Measurements from ENCODE around the gene TCF4.

Gene TCF4

GRCh38 chr18:55226044-55226443 lies 361.9 kb downstream of the TCF4 start:
- Mint-ChIP-seq H3K4me1 (ENCODE audit: low read depth) (no peaks in the 10 kb centered on the region), H3K27ac (no peak overlapping the region), H3K36me3 (ENCODE audit: low read depth) (no peaks in the 10 kb centered on the region), H3K27me3 (no peaks in the 10 kb centered on the region), H3K4me3 (no peak overlapping the region), H3K9me3 (no peaks in the 10 kb centered on the region)
- no peak for DNase-seq

- no peaks in the 10 kb centered on the region for H3K36me3 Mint-ChIP-seq (ENCODE audit: low read depth)
- no peaks in the 10 kb centered on the region for H3K27me3 Mint-ChIP-seq
- H3K4me1 Mint-ChIP-seq (ENCODE audit: low read depth) = no peaks in the 10 kb centered on the region
- no peak for DNase-seq
- no peaks in the 10 kb centered on the region for H3K9me3 Mint-ChIP-seq
- H3K27ac Mint-ChIP-seq = no peak overlapping the region
- no peak overlapping the region for H3K4me3 Mint-ChIP-seq
Measured at GRCh38 chr18:55224086-55224625, 363.8 kb downstream of the TCF4 start.

- no peak for DNase-seq
- Mint-ChIP-seq H3K36me3 (ENCODE audit: low read depth) (no peaks in the 10 kb centered on the region), H3K9me3 (no peaks in the 10 kb centered on the region), H3K27me3 (no peaks in the 10 kb centered on the region), H3K27ac (no peak overlapping the region), H3K4me1 (ENCODE audit: low read depth) (no peaks in the 10 kb centered on the region), H3K4me3 (no peak overlapping the region)
Measured at GRCh38 chr18:55221622-55222021, 366.4 kb downstream of the TCF4 start.

GRCh38 chr18:55220523-55220922 lies 367.5 kb downstream of the TCF4 start:
- H3K27me3 Mint-ChIP-seq = no peaks in the 10 kb centered on the region

GRCh38 chr18:55219823-55220222 lies 368.2 kb downstream of the TCF4 start:
- Mint-ChIP-seq H3K9me3 (no peaks in the 10 kb centered on the region), H3K36me3 (ENCODE audit: low read depth) (no peaks in the 10 kb centered on the region), H3K27ac (no peak overlapping the region), H3K4me1 (ENCODE audit: low read depth) (no peaks in the 10 kb centered on the region), H3K27me3 (no peaks in the 10 kb centered on the region), H3K4me3 (no peak overlapping the region)
- no peak for DNase-seq

More at GRCh38 chr18:55220523-55220922, 367.5 kb downstream of the TCF4 start:
- H3K9me3 Mint-ChIP-seq = no peaks in the 10 kb centered on the region
- H3K36me3 Mint-ChIP-seq (ENCODE audit: low read depth) = no peaks in the 10 kb centered on the region
- H3K4me3 Mint-ChIP-seq = no peak overlapping the region
- H3K4me1 Mint-ChIP-seq (ENCODE audit: low read depth) = no peaks in the 10 kb centered on the region
- H3K27ac Mint-ChIP-seq = no peak overlapping the region
- no peak for DNase-seq

DNA sequence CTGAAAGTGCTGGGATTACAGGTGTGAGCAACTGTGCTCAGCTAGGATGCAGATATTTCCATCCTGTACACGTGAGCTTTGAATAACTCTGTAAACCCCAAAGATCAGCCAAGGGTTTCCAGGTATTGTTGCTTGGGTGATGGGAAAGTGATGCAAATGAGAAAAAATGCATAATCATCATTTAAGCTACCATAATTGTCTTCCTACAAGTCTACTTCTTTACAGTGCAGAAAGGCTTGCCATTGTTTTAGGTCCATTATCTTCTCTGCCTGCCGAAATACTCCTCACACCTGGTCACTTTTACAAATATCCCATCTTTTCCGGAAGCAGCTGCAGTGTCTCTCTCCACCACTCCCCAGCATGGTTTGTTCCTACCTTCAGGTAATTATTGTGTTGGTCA lies 368.9 kb downstream of the TCF4 start:
- no peak for DNase-seq
- no peaks in the 10 kb centered on the region for H3K36me3 Mint-ChIP-seq (ENCODE audit: low read depth)
- H3K4me3 Mint-ChIP-seq = no peak overlapping the region
- no peak overlapping the region for H3K27ac Mint-ChIP-seq
- H3K9me3 Mint-ChIP-seq = no peaks in the 10 kb centered on the region
- no peaks in the 10 kb centered on the region for H3K4me1 Mint-ChIP-seq (ENCODE audit: low read depth)
- no peaks in the 10 kb centered on the region for H3K27me3 Mint-ChIP-seq

DNA sequence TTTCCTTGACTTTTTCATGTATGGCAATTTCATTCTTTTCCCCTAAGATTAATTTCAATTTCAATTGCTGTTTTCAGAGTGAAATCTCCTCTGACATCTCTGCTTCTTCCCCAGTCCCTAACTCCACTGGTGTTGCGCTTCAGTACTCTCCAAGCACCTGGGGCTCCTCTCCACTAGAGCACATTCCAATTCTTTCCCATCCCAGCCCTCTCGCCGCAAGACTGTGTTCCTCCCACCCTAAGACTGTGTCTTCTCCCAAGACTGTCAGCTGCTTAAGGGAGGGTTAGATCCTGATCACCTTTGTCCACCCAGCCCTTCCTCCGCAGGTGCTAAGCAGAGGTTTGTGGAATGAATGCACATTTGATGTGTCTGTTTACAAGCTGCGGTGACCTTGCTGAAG lies 373.0 kb downstream of the TCF4 start:
- Mint-ChIP-seq H3K27ac (no peak overlapping the region), H3K4me1 (ENCODE audit: low read depth) (no peaks in the 10 kb centered on the region), H3K9me3 (no peaks in the 10 kb centered on the region), H3K27me3 (no peaks in the 10 kb centered on the region), H3K4me3 (no peak overlapping the region), H3K36me3 (ENCODE audit: low read depth) (no peaks in the 10 kb centered on the region)
- DNase-seq = no peak

DNA sequence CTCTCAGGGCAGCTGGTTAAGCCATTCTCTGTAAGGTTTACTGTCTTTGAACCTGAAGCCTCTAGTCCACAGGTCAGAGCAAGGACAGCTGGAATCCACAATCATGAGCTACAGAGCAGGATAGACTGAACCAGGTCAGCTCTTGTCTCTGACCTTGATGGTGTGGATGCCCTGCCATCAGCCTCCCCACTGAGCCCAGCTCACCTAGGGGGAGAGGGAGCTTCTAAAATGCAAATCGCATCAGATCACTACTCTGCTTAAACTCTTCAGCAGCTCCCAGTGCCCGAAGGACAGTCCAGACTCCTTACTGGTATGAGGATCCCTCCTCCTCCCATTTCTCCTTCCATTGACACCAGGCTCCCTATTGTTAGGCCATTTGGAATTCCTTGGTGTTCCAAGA lies 373.5 kb downstream of the TCF4 start:
- Mint-ChIP-seq H3K4me3 (no peak overlapping the region), H3K27me3 (no peaks in the 10 kb centered on the region), H3K36me3 (ENCODE audit: low read depth) (no peaks in the 10 kb centered on the region), H3K9me3 (no peaks in the 10 kb centered on the region), H3K4me1 (ENCODE audit: low read depth) (no peaks in the 10 kb centered on the region), H3K27ac (no peak overlapping the region)
- DNase-seq = no peak

- Mint-ChIP-seq H3K4me1 (ENCODE audit: low read depth) (no peaks in the 10 kb centered on the region), H3K27ac (no peak overlapping the region), H3K36me3 (ENCODE audit: low read depth) (no peaks in the 10 kb centered on the region), H3K9me3 (no peaks in the 10 kb centered on the region), H3K27me3 (no peaks in the 10 kb centered on the region), H3K4me3 (no peak overlapping the region)
- no peak for DNase-seq
Measured at GRCh38 chr18:55213586-55213985, 374.4 kb downstream of the TCF4 start.

DNA sequence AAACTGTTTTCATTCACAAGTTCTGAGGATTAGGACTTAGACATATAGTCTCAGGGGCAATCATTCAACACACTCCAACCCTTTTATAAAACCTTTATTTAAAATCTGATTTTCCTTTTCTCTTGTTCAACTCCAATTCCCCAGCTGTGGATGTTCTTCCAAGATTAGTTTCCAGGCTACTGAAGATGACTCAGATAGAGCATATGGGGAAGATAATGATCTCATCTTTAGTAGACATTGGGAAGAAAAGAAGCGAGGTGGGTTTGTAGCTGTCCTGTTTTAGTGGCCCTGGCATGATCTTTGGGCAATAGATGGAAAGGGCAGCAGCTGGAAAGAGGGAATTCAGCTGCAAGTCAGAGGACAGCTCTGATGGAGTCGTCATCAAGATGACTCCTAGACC lies 381.1 kb downstream of the TCF4 start:
- Mint-ChIP-seq H3K4me1 (ENCODE audit: low read depth) (no peaks in the 10 kb centered on the region), H3K27ac (no peak overlapping the region), H3K4me3 (no peak overlapping the region), H3K36me3 (ENCODE audit: low read depth) (no peaks in the 10 kb centered on the region), H3K9me3 (peaks cover 3% of the 10 kb centered on the region), H3K27me3 (no peaks in the 10 kb centered on the region)
- no peak for DNase-seq

- Mint-ChIP-seq H3K36me3 (ENCODE audit: low read depth) (no peaks in the 10 kb centered on the region), H3K9me3 (peaks cover 3% of the 10 kb centered on the region), H3K27me3 (no peaks in the 10 kb centered on the region), H3K27ac (no peak overlapping the region), H3K4me1 (ENCODE audit: low read depth) (no peaks in the 10 kb centered on the region), H3K4me3 (no peak overlapping the region)
- no peak for DNase-seq
Measured at GRCh38 chr18:55202232-55202917, 385.6 kb downstream of the TCF4 start.

DNA sequence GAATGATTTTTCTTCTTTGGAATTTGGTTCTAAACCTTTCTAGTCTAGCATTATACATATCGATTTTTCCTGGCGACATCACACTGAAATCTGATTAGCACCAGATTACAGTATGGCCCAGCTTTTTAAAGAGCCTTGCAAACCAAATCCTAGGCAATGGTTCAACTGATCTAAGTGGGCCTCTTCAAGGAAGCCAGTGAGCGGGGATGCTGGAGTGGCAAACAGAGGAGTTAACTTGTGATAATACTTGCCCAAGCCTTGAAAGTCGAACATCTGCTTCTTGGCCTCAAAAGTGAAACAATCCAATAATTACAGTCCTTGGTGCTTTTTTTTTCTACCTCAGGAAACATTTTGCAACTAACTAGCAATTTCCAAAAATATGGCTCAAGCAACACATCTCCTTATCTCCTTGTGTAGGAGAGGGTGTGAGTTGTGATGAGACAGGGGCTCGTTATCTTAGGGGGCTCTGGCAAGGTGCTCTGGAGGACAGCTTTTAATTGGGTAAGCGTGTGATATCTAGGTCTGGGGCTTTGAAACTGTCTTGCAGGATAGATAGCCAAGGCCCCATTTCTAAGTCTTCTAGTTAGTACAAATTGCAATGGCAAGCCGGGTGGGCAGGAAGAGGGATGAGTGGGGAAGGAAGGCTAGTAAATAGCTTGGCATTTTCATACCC lies 388.6 kb downstream of the TCF4 start:
- no peak overlapping the region for H3K27ac Mint-ChIP-seq

GRCh38 chr18:55195863-55196262 lies 392.1 kb downstream of the TCF4 start:
- Mint-ChIP-seq H3K27ac (no peak overlapping the region), H3K27me3 (no peaks in the 10 kb centered on the region), H3K9me3 (no peaks in the 10 kb centered on the region), H3K4me3 (no peak overlapping the region), H3K4me1 (ENCODE audit: low read depth) (no peaks in the 10 kb centered on the region), H3K36me3 (ENCODE audit: low read depth) (no peaks in the 10 kb centered on the region)
- no peak for DNase-seq

More for the DNA sequence above, 388.6 kb downstream of the TCF4 start:
- Mint-ChIP-seq H3K27me3 (no peaks in the 10 kb centered on the region), H3K9me3 (peaks cover 3% of the 10 kb centered on the region), H3K4me3 (no peak overlapping the region), H3K36me3 (ENCODE audit: low read depth) (no peaks in the 10 kb centered on the region), H3K4me1 (ENCODE audit: low read depth) (no peaks in the 10 kb centered on the region)
- no peak for DNase-seq

DNA sequence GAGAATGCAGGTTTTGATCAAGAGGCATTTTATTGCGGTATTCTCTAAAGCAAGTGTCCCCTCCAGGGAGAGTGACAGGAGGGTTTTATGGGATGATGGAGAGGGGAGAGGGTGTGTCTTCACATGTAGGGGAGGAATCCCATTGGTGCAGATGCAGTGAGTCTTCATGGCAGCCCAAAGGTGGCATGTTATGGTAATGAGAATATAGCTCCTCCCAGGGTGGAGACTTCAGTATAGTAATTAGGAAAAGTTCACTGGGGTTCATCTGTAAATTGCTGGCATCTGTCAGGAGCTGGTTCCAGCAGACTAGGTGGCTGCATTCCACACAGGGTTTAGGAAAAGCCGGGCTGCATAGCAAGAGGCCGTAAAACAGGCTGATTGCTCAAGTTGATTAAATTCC lies 398.0 kb downstream of the TCF4 start:
- H3K36me3 Mint-ChIP-seq (ENCODE audit: low read depth) = no peaks in the 10 kb centered on the region
- no peak for DNase-seq
- no peaks in the 10 kb centered on the region for H3K4me1 Mint-ChIP-seq (ENCODE audit: low read depth)
- H3K9me3 Mint-ChIP-seq = no peaks in the 10 kb centered on the region
- no peaks in the 10 kb centered on the region for H3K27me3 Mint-ChIP-seq
- no peak overlapping the region for H3K27ac Mint-ChIP-seq
- H3K4me3 Mint-ChIP-seq = no peak overlapping the region

DNA sequence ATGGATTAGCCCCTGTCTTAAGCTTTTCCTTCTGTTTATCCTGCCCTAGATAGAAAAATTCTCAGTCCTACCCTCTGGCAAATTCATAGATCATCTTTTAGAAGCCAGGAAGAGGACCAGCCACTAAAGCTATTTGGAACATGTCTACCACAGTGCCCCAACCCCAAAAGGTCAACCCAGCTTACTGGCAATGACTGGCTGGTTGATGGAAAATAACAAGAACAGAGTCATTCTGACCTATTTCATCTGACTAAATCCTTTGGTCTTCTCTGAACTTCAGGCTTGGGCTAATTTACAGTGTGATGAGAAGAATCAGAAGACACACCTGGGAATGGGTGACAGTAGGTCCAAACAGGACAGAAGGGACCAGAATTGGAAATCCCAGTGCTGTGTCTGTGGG lies 401.4 kb downstream of the TCF4 start:
- no peak for DNase-seq
- Mint-ChIP-seq H3K4me3 (no peak overlapping the region), H3K9me3 (no peaks in the 10 kb centered on the region), H3K27me3 (no peaks in the 10 kb centered on the region), H3K36me3 (ENCODE audit: low read depth) (no peaks in the 10 kb centered on the region), H3K27ac (no peak overlapping the region), H3K4me1 (ENCODE audit: low read depth) (no peaks in the 10 kb centered on the region)
